CD14-positive monocyte (primary cell): ENCODE data around the gene PEX12. TPM values are rescaled to one million over a fixed set of nuclear protein-coding genes. Genes with fewer than 3 reads are reported as not detected.

Experiments used
- DNase-seq, 3 donors: peaks; one replicate each; pipeline ENCODE4 v3.0.0-alpha.2; 2011 to 2022
- H2AFZ ChIP-seq: 2 replicates; pipeline ENCODE4 v1.6.0; 2012; ENCODE audit warnings: mild to moderate bottlenecking, low read depth, low read length, inconsistent platforms; ENCODE audit not compliant: insufficient read depth, poor library complexity, severe bottlenecking
- H3K27ac ChIP-seq, 2 donors: 1 replicate in 1 of 2; 2 replicates in 1 of 2; pipeline ENCODE4 v1.5.1; 2012 to 2013; ENCODE audit warnings: low read length in 2 of 2, control low read depth in 1 of 2, inconsistent platforms in 1 of 2, low read depth in 1 of 2, mild to moderate bottlenecking in 1 of 2
- H3K27me3 ChIP-seq, 2 donors: one replicate each; pipeline versions ENCODE4 v1.6.0 to v1.6.1; 2011 to 2013; ENCODE audit warnings: low read length in 2 of 2; ENCODE audit not compliant: control insufficient read depth in 2 of 2, insufficient read depth in 2 of 2
- H3K36me3 ChIP-seq, 2 donors: replicated peaks in 1 of 2; 1 replicate in 1 of 2; 2 replicates in 1 of 2; pipeline versions ENCODE4 v1.5.1 to v1.6.1; 2012 to 2013; ENCODE audit warnings: low read length in 2 of 2, control low read depth in 1 of 2, inconsistent platforms in 1 of 2, mild to moderate bottlenecking in 1 of 2; ENCODE audit not compliant: insufficient read depth in 2 of 2, control insufficient read depth in 1 of 2
- H3K4me1 ChIP-seq, 2 donors: 1 replicate in 1 of 2; 2 replicates in 1 of 2; pipeline versions ENCODE4 v1.5.1 to v1.6.1; 2012 to 2013; ENCODE audit warnings: low read length in 2 of 2, control low read depth in 1 of 2, inconsistent platforms in 1 of 2, mild to moderate bottlenecking in 1 of 2, moderate library complexity in 1 of 2; ENCODE audit not compliant: insufficient read depth in 2 of 2, control insufficient read depth in 1 of 2
- H3K4me2 ChIP-seq: replicated peaks from 2 replicates; pipeline ENCODE3; 2012; ENCODE audit warnings: low read length, moderate library complexity, mild to moderate bottlenecking; ENCODE audit not compliant: poor library complexity, severe bottlenecking; ENCODE audit errors: extremely low read depth
- H3K4me3 ChIP-seq, 3 experiments: fragments of 200-600 bp in 1 of 3; sonication (generic) in 1 of 3; replicated peaks in 1 of 3; 1 replicate in 2 of 3; 2 replicates in 1 of 3; pipeline ENCODE4 v1.5.1; 2011 to 2013; ENCODE audit warnings: low read length in 3 of 3, mild to moderate bottlenecking in 3 of 3, control low read depth in 2 of 3, low read depth in 2 of 3, inconsistent platforms in 1 of 3, moderate library complexity in 1 of 3
- H3K79me2 ChIP-seq: 2 replicates; pipeline ENCODE4 v1.6.0; 2012; ENCODE audit warnings: mild to moderate bottlenecking, control low read depth, inconsistent platforms, low read length, moderate library complexity; ENCODE audit not compliant: insufficient read depth
- H3K9ac ChIP-seq: 2 replicates; pipeline ENCODE4 v1.6.0; 2017; ENCODE audit warnings: low read length, mild to moderate bottlenecking; ENCODE audit not compliant: insufficient read depth, poor library complexity, severe bottlenecking
- H3K9me3 ChIP-seq, 2 donors: replicated peaks in 1 of 2; 1 replicate in 1 of 2; 2 replicates in 1 of 2; pipeline versions ENCODE4 v1.5.1 to v1.6.1; 2012 to 2013; ENCODE audit warnings: low read length in 2 of 2, control low read depth in 1 of 2; ENCODE audit not compliant: control insufficient read depth in 1 of 2, insufficient read depth in 1 of 2
- H4K20me1 ChIP-seq: 2 replicates; pipeline ENCODE4 v1.6.0; 2012; ENCODE audit warnings: mild to moderate bottlenecking, low read length, control low read depth, moderate library complexity; ENCODE audit not compliant: insufficient read depth
- H3K27ac Mint-ChIP-seq, 7 donors: one replicate each; pipeline ENCODE4 v1.8.0; 2020; ENCODE audit warnings: mild to moderate bottlenecking in 7 of 7, mixed read lengths in 7 of 7, moderate library complexity in 6 of 7, inconsistent platforms in 2 of 7
- H3K27me3 Mint-ChIP-seq, 3 donors: one replicate each; pipeline ENCODE4 v1.8.0; 2021 to 2022; ENCODE audit warnings: low read depth in 3 of 3, mild to moderate bottlenecking in 3 of 3, mixed read lengths in 3 of 3, moderate library complexity in 3 of 3, inconsistent platforms in 1 of 3
- H3K36me3 Mint-ChIP-seq, 2 donors: one replicate each; pipeline ENCODE4 v1.8.0; 2020; ENCODE audit warnings: mixed read lengths in 2 of 2, inconsistent platforms in 1 of 2, mild to moderate bottlenecking in 1 of 2
- H3K4me1 Mint-ChIP-seq: one replicate; pipeline ENCODE4 v1.8.0; 2020; ENCODE audit warnings: mild to moderate bottlenecking, mixed read lengths
- H3K4me3 Mint-ChIP-seq, 2 donors: one replicate each; pipeline ENCODE4 v1.8.0; 2020; ENCODE audit warnings: mild to moderate bottlenecking in 2 of 2, mixed read lengths in 2 of 2, moderate library complexity in 1 of 2
- H3K9me3 Mint-ChIP-seq, 7 donors: one replicate each; pipeline ENCODE4 v1.8.0; 2020 to 2022; ENCODE audit warnings: mixed read lengths in 7 of 7, mild to moderate bottlenecking in 6 of 7, moderate library complexity in 6 of 7, inconsistent platforms in 2 of 7
- CTCF ChIP-seq: fragments of 200-600 bp; IDR thresholded peaks from one replicate; pipeline ENCODE4 v1.8.0; 2022; ENCODE audit warnings: antibody characterized with exemption, mild to moderate bottlenecking
- WGBS: methylation state at CpG from one replicate; pipeline ENCODE4 v1.1.5; 2013; ENCODE audit warnings: missing lambda C conversion rate; ENCODE audit not compliant: insufficient coverage; 5-methylcytosine and 5-hydroxymethylcytosine counted together
- intact Hi-C, 2 donors: fragments of 100-400 bp; cut with micrococcal nuclease; formaldehyde crosslinking; loops; one replicate each; pipeline versions ENCODE4 v1.15.0 to v1.15.1; 2023
- polyA plus RNA-seq, 3 donors: library from polyadenylated mRNA; depleted of rRNA in 1 of 3; unstranded in 2 of 3; stranded (reverse) in 1 of 3; fragments of 300-500 nt in 2 of 3; fragments of >200 nt in 1 of 3; fragmentation: Illumina TruSeq in 2 of 3; gene quantifications; 1 replicate in 2 of 3; 2 replicates in 1 of 3; pipeline ENCODE4 v1.2.3, GENCODE V29; 2012 to 2021

The PEX12 gene
- polyA plus RNA-seq, 3 donors, result 0.08 to 0.72 (median 0.31) TPM

GRCh38 chr17:35584061-35584460 lies 5.7 kb upstream of the PEX12 start:
- Histone ChIP-seq H3K4me3 (no peak overlapping the region), H3K4me2 (no peak overlapping the region), H3K27ac (peak overlapping the region in 1 of 2 donors; percentile 13), H3K36me3 (no peaks in the 10 kb centered on the region), H2AFZ (no peak overlapping the region), H3K4me1 (peaks cover 27 to 44% of the 10 kb centered on the region in 2 donors), H3K9me3 (no peaks in the 10 kb centered on the region), H3K9ac (no peak overlapping the region), H3K79me2 (peaks cover 19% of the 10 kb centered on the region), H4K20me1 (no peaks in the 10 kb centered on the region), H3K27me3 (no peaks in the 10 kb centered on the region)
- peak in 2 of 3 donors; percentile 33 to 34 for DNase-seq
- H3K36me3 Mint-ChIP-seq, result no peaks in the 10 kb centered on the region
- H3K27me3 Mint-ChIP-seq, result peaks cover 2 to 13% (median 6%) of the 10 kb centered on the region in 3 donors
- peaks cover 0 to 2% (median 0%) of the 10 kb centered on the region in 7 donors for H3K9me3 Mint-ChIP-seq
- intact Hi-C loops, result no loop called here
- WGBS, result no CpG with 5 or more reads among the region's 1 CpG
- peak overlapping the region in 2 of 7 donors; percentile 37 to 82 for H3K27ac Mint-ChIP-seq
- no peak overlapping the region for H3K4me3 Mint-ChIP-seq
- TF ChIP-seq CTCF, result no peak
- peaks cover 37% of the 10 kb centered on the region for H3K4me1 Mint-ChIP-seq

- H3K27ac ChIP-seq, result peak overlapping the region; percentile 70 to 84
- H3K9ac ChIP-seq, result peak overlapping the region; percentile 74
- DNase-seq, result no peak
These were observed 610 bp upstream of the PEX12 start for GRCh38 chr17:35578929-35579432.

More at GRCh38 chr17:35578929-35579432, 610 bp upstream of the PEX12 start:
- peaks cover 19 to 32% of the 10 kb centered on the region in 2 donors for H3K4me1 ChIP-seq
- peak overlapping the region; percentile 78 for H3K4me2 ChIP-seq
- H3K9me3 Mint-ChIP-seq, result peaks cover 0 to 4% (median 0%) of the 10 kb centered on the region in 7 donors
- intact Hi-C loops, result no loop called here
- no peaks in the 10 kb centered on the region for H3K27me3 ChIP-seq
- H3K27me3 Mint-ChIP-seq, result peaks cover 2 to 8% (median 6%) of the 10 kb centered on the region in 3 donors
- no peaks in the 10 kb centered on the region for H3K9me3 ChIP-seq
- H3K36me3 Mint-ChIP-seq, result peaks cover 14 to 15% of the 10 kb centered on the region in 2 donors
- H3K36me3 ChIP-seq, result peaks cover 17 to 22% of the 10 kb centered on the region in 2 donors
- H3K79me2 ChIP-seq, result no peaks in the 10 kb centered on the region
- H3K4me3 ChIP-seq, result peak overlapping the region; percentile 66 to 87 (median 83)
- WGBS, result 2% methylated on average over 10 of the region's 11 CpGs
- peak overlapping the region; percentile 96 to 97 for H3K4me3 Mint-ChIP-seq
- TF ChIP-seq CTCF, result no peak
- H2AFZ ChIP-seq, result peak overlapping the region; percentile 90
- peak overlapping the region; percentile 88 to 95 (median 91) for H3K27ac Mint-ChIP-seq
- peaks cover 24% of the 10 kb centered on the region for H3K4me1 Mint-ChIP-seq
- no peaks in the 10 kb centered on the region for H4K20me1 ChIP-seq
